HL-60 (cell line): ENCODE results near the gene ZNF22.
A peak's percentile ranks its signal among the peaks of the same experiment; 100 is the strongest.

Experiments
- DNase-seq, 2 experiments: peaks; one replicate each; pipeline ENCODE4 v3.0.0-alpha.2; 2010 to 2020; ENCODE audit warnings: low read depth in 1 of 2, low spot score in 1 of 2
- H3K27ac ChIP-seq: fragments of 250-450 bp; sonication (Bioruptor Pico); replicated peaks from 2 replicates; pipeline ENCODE4 v1.5.1; 2020; ENCODE audit warnings: mild to moderate bottlenecking, moderate library complexity
- H3K27me3 ChIP-seq: fragments of 250-450 bp; sonication (Bioruptor Pico); 2 replicates; pipeline ENCODE4 v1.5.1; 2021; ENCODE audit warnings: mild to moderate bottlenecking, moderate library complexity; ENCODE audit not compliant: insufficient read depth, poor library complexity, severe bottlenecking
- H3K4me3 ChIP-seq: replicated peaks from 2 replicates; pipeline ENCODE4 v1.5.1; 2011; ENCODE audit warnings: mild to moderate bottlenecking, control low read depth, low read length; ENCODE audit not compliant: insufficient read depth
- GABPA ChIP-seq: IDR thresholded peaks from 2 replicates; pipeline ENCODE4 v1.6.1; 2012; ENCODE audit warnings: low read depth
- POLR2AphosphoS5 ChIP-seq: IDR thresholded peaks from 2 replicates; pipeline ENCODE4 v1.6.1; 2012; ENCODE audit warnings: low read depth
- SPI1 ChIP-seq: IDR thresholded peaks from 2 replicates; pipeline ENCODE4 v1.6.1; 2012; ENCODE audit warnings: low read depth, mild to moderate bottlenecking, borderline replicate concordance
- TF ChIP-seq, protein P1 (sequence below): IDR thresholded peaks from 2 replicates; pipeline ENCODE4 v1.6.1; 2012; ENCODE audit warnings: low read depth; ENCODE audit not compliant: insufficient replicate concordance
- TF ChIP-seq, protein P2 (sequence below): IDR thresholded peaks from one replicate; pipeline ENCODE4 v1.5.1; 2011; ENCODE audit warnings: low read length, control low read depth, inconsistent platforms; ENCODE audit not compliant: insufficient read depth

Gene ZNF22

DNA sequence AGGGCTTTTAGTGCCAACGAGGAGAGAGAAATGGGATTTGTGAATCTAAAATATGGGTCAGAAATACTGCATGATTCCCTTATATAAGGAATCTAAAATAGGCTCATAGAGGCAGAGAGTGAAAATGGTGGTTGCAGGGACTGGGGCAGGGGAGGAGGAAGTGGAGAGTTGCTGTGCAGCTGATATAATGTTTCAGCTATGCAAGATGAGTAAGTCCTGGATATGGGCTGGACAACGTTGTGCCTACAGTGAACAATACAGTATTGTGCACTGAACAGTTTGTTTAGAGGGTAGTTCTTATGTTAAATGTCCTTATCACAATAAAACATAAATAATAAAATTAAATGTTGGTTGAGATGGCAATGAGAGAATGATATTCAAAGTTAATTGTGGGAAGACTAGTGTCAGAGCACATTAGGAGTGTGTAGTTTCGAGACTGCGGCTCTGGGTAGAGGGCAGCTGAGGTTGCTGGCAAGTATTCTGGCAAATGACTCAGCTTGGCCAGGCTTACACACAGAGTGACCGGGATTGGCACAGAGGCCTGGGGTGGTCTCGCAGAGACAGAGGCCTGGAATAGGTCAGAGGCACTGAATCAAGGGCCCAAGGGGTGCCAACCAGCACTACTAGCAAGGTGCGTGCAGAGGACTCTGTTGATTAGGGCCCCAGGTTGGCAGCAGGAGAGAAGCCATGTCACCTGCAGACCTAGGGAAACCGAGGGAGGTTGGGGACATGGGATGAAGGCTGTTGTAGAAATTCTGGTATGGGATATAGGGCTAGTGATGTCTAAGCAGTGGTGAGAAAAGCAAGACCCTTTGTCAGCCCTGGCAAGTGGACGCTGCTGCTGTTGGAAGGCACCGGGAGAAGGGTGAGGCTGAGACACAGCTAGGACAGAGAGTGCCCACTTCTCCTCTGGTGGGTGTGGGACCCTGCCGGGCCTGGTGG lies 19.3 kb upstream of the ZNF22 start:
- H3K4me3 ChIP-seq: no peak overlapping the region
- DNase-seq: no peak
- H3K27ac ChIP-seq: no peak overlapping the region
- no peaks in the 10 kb centered on the region for H3K27me3 ChIP-seq
- TF ChIP-seq POLR2AphosphoS5 (no peak), SPI1 (peak; percentile 54; the same call in 1 of the 2 replicates)

DNA sequence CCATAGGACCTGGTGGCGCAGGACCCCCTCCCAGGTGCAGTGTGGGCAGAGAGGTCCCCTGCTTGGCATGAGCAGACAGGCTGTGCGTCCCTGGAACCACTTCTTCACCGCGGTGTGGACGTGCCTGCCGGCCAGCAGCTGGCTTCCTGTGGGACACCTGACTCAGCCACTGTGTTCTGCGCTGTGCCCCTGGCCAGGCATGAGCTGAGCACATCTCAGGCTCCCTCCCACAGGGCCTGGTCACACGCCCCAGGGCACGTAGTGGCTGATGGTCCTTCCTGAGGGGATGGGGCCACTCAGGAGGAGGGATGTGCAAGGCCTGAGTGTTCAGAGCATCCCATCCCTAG lies 18.6 kb upstream of the ZNF22 start:
- DNase-seq: no peak
- Histone ChIP-seq H3K27me3 (no peaks in the 10 kb centered on the region), H3K4me3 (no peak overlapping the region), H3K27ac (no peak overlapping the region)
- TF ChIP-seq SPI1: no peak
- no peak for TF ChIP-seq POLR2AphosphoS5
- no peak for TF ChIP-seq GABPA
- TF ChIP-seq, protein P1, sequence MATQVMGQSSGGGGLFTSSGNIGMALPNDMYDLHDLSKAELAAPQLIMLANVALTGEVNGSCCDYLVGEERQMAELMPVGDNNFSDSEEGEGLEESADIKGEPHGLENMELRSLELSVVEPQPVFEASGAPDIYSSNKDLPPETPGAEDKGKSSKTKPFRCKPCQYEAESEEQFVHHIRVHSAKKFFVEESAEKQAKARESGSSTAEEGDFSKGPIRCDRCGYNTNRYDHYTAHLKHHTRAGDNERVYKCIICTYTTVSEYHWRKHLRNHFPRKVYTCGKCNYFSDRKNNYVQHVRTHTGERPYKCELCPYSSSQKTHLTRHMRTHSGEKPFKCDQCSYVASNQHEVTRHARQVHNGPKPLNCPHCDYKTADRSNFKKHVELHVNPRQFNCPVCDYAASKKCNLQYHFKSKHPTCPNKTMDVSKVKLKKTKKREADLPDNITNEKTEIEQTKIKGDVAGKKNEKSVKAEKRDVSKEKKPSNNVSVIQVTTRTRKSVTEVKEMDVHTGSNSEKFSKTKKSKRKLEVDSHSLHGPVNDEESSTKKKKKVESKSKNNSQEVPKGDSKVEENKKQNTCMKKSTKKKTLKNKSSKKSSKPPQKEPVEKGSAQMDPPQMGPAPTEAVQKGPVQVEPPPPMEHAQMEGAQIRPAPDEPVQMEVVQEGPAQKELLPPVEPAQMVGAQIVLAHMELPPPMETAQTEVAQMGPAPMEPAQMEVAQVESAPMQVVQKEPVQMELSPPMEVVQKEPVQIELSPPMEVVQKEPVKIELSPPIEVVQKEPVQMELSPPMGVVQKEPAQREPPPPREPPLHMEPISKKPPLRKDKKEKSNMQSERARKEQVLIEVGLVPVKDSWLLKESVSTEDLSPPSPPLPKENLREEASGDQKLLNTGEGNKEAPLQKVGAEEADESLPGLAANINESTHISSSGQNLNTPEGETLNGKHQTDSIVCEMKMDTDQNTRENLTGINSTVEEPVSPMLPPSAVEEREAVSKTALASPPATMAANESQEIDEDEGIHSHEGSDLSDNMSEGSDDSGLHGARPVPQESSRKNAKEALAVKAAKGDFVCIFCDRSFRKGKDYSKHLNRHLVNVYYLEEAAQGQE: no peak
- TF ChIP-seq, protein P2, sequence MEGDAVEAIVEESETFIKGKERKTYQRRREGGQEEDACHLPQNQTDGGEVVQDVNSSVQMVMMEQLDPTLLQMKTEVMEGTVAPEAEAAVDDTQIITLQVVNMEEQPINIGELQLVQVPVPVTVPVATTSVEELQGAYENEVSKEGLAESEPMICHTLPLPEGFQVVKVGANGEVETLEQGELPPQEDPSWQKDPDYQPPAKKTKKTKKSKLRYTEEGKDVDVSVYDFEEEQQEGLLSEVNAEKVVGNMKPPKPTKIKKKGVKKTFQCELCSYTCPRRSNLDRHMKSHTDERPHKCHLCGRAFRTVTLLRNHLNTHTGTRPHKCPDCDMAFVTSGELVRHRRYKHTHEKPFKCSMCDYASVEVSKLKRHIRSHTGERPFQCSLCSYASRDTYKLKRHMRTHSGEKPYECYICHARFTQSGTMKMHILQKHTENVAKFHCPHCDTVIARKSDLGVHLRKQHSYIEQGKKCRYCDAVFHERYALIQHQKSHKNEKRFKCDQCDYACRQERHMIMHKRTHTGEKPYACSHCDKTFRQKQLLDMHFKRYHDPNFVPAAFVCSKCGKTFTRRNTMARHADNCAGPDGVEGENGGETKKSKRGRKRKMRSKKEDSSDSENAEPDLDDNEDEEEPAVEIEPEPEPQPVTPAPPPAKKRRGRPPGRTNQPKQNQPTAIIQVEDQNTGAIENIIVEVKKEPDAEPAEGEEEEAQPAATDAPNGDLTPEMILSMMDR: no peak

GRCh38 chr10:44982496-44982895 lies 18.2 kb upstream of the ZNF22 start:
- Histone ChIP-seq H3K27ac (no peak overlapping the region), H3K4me3 (no peak overlapping the region)

More at GRCh38 chr10:44982496-44982895, 18.2 kb upstream of the ZNF22 start:
- TF ChIP-seq, protein P1: no peak
- TF ChIP-seq POLR2AphosphoS5 (no peak), GABPA (no peak), SPI1 (no peak)
- TF ChIP-seq, protein P2: no peak
- H3K27me3 ChIP-seq: no peaks in the 10 kb centered on the region
- no peak for DNase-seq
